OCI-LY7 (cell line): ENCODE measurements around the gene ARRDC2. TPM values are rescaled to one million over a fixed set of nuclear protein-coding genes. Genes with fewer than 3 reads are reported as not detected.

Experiments
- BruUV-seq: library from RNA; stranded (reverse); fragments of 400-500 nt; replicated peaks from 2 replicates; lab custom pipeline; 2021; lab: Mats Ljungman, UMichigan
- CTCF ChIA-PET: fragments of 300-600 bp; sonication (Branson Sonifier 250); formaldehyde crosslinking; loops from one replicate; lab custom pipeline; 2022; ENCODE audit warnings: antibody characterized with exemption; ENCODE audit not compliant: unreplicated experiment; lab: Charles Lee
- POLR2A ChIA-PET: fragments of 300-600 bp; sonication (Branson Sonifier 250); formaldehyde crosslinking; loops from one replicate; lab custom pipeline; 2022; ENCODE audit warnings: antibody characterized with exemption; lab: Charles Lee
- DNase-seq: peaks from one replicate; pipeline ENCODE4 v3.0.0-alpha.2; 2015; ENCODE audit warnings: low spot score
- H2AFZ ChIP-seq: fragments of 200-600 bp; sonication (generic), shearing (Covaris generic); 2 replicates; pipeline ENCODE4 v1.6.1; 2014; ENCODE audit warnings: mild to moderate bottlenecking, antibody characterized with exemption, low read length, moderate library complexity
- H3K27ac ChIP-seq: fragments of 200-600 bp; sonication (generic); 2 replicates; pipeline ENCODE4 v1.5.1; 2014; ENCODE audit warnings: mixed run types, low read depth, mild to moderate bottlenecking, moderate library complexity, low read length, inconsistent platforms; ENCODE audit not compliant: poor library complexity, severe bottlenecking
- H3K36me3 ChIP-seq: fragments of 200-600 bp; sonication (generic); 2 replicates; pipeline ENCODE4 v1.6.1; 2014; ENCODE audit warnings: mild to moderate bottlenecking, antibody characterized with exemption, low read length, moderate library complexity, mixed read lengths; ENCODE audit not compliant: insufficient read depth
- H3K4me1 ChIP-seq: fragments of 200-600 bp; sonication (generic); 2 replicates; pipeline ENCODE4 v1.5.1; 2014; ENCODE audit warnings: mild to moderate bottlenecking, low read length; ENCODE audit not compliant: insufficient read depth, poor library complexity, severe bottlenecking
- H3K4me2 ChIP-seq: fragments of 200-600 bp; sonication (generic); 2 replicates; pipeline ENCODE4 v1.6.1; 2014; ENCODE audit warnings: mild to moderate bottlenecking, low read length
- H3K4me3 ChIP-seq: fragments of 200-600 bp; sonication (generic); 2 replicates; pipeline ENCODE4 v1.5.1; 2014; ENCODE audit warnings: mild to moderate bottlenecking, low read depth, low read length; ENCODE audit not compliant: poor library complexity, severe bottlenecking
- H3K79me2 ChIP-seq: fragments of 200-600 bp; sonication (generic); 2 replicates; pipeline ENCODE4 v1.6.1; 2016; ENCODE audit warnings: low read depth, mild to moderate bottlenecking, low read length, moderate library complexity, mixed read lengths; ENCODE audit not compliant: insufficient read depth
- H3K9me2 ChIP-seq: fragments of 200-600 bp; sonication (generic); 2 replicates; pipeline ENCODE4 v1.6.1; 2016; ENCODE audit warnings: mild to moderate bottlenecking, low read length, mixed read lengths; ENCODE audit not compliant: insufficient read depth
- H3K9me3 ChIP-seq: fragments of 200-600 bp; sonication (generic); 2 replicates; pipeline ENCODE4 v1.6.1; 2014; ENCODE audit warnings: mild to moderate bottlenecking, mixed run types, low read length, mixed read lengths
- H4K20me1 ChIP-seq: fragments of 200-600 bp; sonication (generic); 2 replicates; pipeline ENCODE4 v1.6.1; 2014; ENCODE audit warnings: mild to moderate bottlenecking, antibody characterized with exemption, low read length, moderate library complexity, mixed read lengths; ENCODE audit not compliant: insufficient read depth
- EZH2phosphoT487 ChIP-seq: fragments of 200-600 bp; sonication (generic); IDR thresholded peaks from 2 replicates; pipeline ENCODE4 v1.6.1; 2018; ENCODE audit warnings: low read depth, borderline replicate concordance, mild to moderate bottlenecking, mixed run types, antibody characterized with exemption, low read length, moderate library complexity, mixed read lengths
- intact Hi-C: fragments of 100-400 bp; cut with micrococcal nuclease; formaldehyde crosslinking; loops from one replicate; pipeline ENCODE4 v1.10.0; 2022; ENCODE audit not compliant: unreplicated experiment
- total RNA-seq, 2 experiments: library from RNA; depleted of rRNA in 1 of 2; stranded (reverse); fragments of >200 nt in 1 of 2; shearing (Covaris generic) in 1 of 2; gene quantifications; 2 replicates each; pipeline ENCODE4 v1.2.3, GENCODE V29; 2014 to 2022
- TF ChIP-seq, protein P1 (sequence below): fragments of 200-600 bp; sonication (generic); conservative IDR thresholded peaks from 2 replicates; pipeline ENCODE4 v1.5.1; 2014; ENCODE audit warnings: mild to moderate bottlenecking, antibody characterized with exemption, low read length, moderate library complexity, mixed read lengths

The ARRDC2 gene
- total RNA-seq, 2 experiments from 2014 or later, result 30.7 TPM

DNA sequence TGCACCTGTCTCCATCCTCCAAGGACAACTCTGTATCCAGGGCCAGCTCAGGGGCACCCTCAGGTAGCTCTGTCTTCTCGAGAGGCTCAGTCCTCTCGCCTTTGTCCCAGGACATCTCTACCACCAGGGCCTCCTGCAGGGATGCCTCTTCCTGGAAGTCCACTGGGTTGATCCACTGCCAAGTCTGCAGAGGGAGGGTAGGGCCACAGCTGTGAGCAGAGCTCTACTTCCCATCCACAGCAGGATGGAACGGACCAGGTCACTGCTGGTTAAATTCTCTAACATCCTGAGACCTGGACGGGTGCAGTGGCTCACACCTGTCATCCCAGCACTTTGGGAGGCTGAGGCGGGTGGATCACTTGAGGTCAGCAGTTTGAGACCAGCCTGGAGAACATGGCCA lies 51.9 kb downstream of the ARRDC2 start:
- Histone ChIP-seq H3K4me1 (peaks cover 17% of the 10 kb centered on the region), H3K9me3 (no peaks in the 10 kb centered on the region), H4K20me1 (no peaks in the 10 kb centered on the region), H3K9me2 (no peaks in the 10 kb centered on the region), H2AFZ (no peak overlapping the region), H3K4me2 (no peak overlapping the region), H3K36me3 (peaks cover 22% of the 10 kb centered on the region), H3K79me2 (no peaks in the 10 kb centered on the region), H3K4me3 (no peak overlapping the region), H3K27ac (no peak overlapping the region)
- DNase-seq, result no peak
- TF ChIP-seq EZH2phosphoT487, result no peak
- TF ChIP-seq, protein P1, sequence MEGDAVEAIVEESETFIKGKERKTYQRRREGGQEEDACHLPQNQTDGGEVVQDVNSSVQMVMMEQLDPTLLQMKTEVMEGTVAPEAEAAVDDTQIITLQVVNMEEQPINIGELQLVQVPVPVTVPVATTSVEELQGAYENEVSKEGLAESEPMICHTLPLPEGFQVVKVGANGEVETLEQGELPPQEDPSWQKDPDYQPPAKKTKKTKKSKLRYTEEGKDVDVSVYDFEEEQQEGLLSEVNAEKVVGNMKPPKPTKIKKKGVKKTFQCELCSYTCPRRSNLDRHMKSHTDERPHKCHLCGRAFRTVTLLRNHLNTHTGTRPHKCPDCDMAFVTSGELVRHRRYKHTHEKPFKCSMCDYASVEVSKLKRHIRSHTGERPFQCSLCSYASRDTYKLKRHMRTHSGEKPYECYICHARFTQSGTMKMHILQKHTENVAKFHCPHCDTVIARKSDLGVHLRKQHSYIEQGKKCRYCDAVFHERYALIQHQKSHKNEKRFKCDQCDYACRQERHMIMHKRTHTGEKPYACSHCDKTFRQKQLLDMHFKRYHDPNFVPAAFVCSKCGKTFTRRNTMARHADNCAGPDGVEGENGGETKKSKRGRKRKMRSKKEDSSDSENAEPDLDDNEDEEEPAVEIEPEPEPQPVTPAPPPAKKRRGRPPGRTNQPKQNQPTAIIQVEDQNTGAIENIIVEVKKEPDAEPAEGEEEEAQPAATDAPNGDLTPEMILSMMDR, result no peak
- ChIA-PET CTCF (interaction anchor here (0.6 kb wide), 1 partner anchor 17 kb away, joined by 3 read pairs; no protein-coding TSS in a partner anchor), POLR2A (interaction anchor here (0.7 to 1.1 kb wide), 3 partner anchors 16 to 58 kb away, joined by 3 read pairs; no protein-coding TSS in a partner anchor)
- intact Hi-C loops, result no loop called here
- no TSS peak for BruUV-seq

DNA sequence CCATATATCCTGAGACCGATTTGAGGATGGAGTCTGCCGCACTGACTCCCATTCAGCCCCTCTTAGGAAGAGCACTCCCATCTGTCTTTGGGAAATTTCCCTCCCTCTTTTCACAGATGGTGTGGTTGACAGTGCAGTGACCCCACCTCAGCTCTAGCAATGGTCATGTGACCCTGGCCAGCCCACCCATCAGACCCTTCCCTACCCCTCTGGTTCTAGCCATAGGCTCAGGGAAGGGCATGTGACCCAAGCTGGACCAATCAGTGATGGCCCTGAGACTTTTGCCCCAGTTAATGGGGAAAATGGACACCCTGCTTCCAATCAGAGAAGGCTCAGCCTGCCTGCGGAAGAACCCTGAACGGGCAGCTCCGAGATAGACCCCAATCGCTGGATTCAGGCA lies 52.5 kb downstream of the ARRDC2 start:
- Histone ChIP-seq H3K9me3 (no peaks in the 10 kb centered on the region), H3K36me3 (peaks cover 27% of the 10 kb centered on the region), H3K4me2 (no peak overlapping the region), H3K9me2 (no peaks in the 10 kb centered on the region), H3K27ac (no peak overlapping the region), H3K79me2 (no peaks in the 10 kb centered on the region), H2AFZ (no peak overlapping the region), H4K20me1 (no peaks in the 10 kb centered on the region), H3K4me1 (peaks cover 17% of the 10 kb centered on the region), H3K4me3 (no peak overlapping the region)
- DNase-seq, result no peak
- no peak for TF ChIP-seq EZH2phosphoT487
- TF ChIP-seq, protein P1, result no peak
- ChIA-PET CTCF (no interaction called here), POLR2A (interaction anchor here (0.8 kb wide), 1 partner anchor 25 kb away, joined by 4 read pairs; no protein-coding TSS in a partner anchor)
- intact Hi-C loops, result no loop called here
- no TSS peak for BruUV-seq

DNA sequence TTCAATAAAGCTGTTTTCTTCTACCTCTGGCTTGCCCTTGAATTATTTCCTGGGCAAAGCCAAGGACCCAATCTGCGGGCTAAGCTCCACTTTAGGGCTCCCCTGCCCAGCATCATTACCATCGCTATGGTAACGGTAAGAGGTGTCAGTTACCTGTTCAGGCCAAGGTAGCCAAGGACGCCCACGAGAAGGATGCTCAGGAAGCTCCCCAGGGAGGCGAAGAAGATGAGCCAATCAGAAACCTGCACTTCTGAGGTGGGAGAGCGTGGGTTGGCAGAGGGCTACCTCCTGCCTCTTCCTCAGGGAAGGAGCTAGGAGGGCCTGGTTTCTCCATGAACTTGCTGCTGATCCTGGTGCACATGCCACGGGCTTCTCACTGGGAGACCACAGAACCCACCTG lies 54.1 kb downstream of the ARRDC2 start:
- no peak overlapping the region for H3K4me3 ChIP-seq
- H4K20me1 ChIP-seq, result no peaks in the 10 kb centered on the region
- DNase-seq, result no peak
- intact Hi-C loops, result no loop called here
- POLR2A ChIA-PET, result no interaction called here
- no peak overlapping the region for H2AFZ ChIP-seq
- peaks cover 31% of the 10 kb centered on the region for H3K36me3 ChIP-seq
- BruUV-seq, result no TSS peak
- no peaks in the 10 kb centered on the region for H3K79me2 ChIP-seq
- CTCF ChIA-PET, result no interaction called here
- H3K4me2 ChIP-seq, result no peak overlapping the region
- H3K4me1 ChIP-seq, result peaks cover 17% of the 10 kb centered on the region
- no peaks in the 10 kb centered on the region for H3K9me2 ChIP-seq
- H3K27ac ChIP-seq, result no peak overlapping the region
- TF ChIP-seq, protein P1, result no peak
- no peak for TF ChIP-seq EZH2phosphoT487
- no peaks in the 10 kb centered on the region for H3K9me3 ChIP-seq
